ENCODE results near the gene MTA2.

MTA2 gene

GRCh38 chr11:62648185-62648966 is 46.7 kb upstream of the MTA2 start:
- Histone ChIP-seq H3K9ac (ENCODE audit: low read length) (no peak overlapping the region), H4K20me1 (ENCODE audit: insufficient read depth, low read length) (no peaks in the 10 kb centered on the region), H3K36me3 (ENCODE audit: insufficient read depth, low read length) (peaks cover 48% of the 10 kb centered on the region), H3F3A (ENCODE audit: insufficient read depth, low read length) (no peaks in the 10 kb centered on the region), H3K27ac (ENCODE audit: low read depth, low read length, poor library complexity, severe bottlenecking) (peak overlapping the region; percentile 21), H3K79me2 (ENCODE audit: insufficient read depth, low read length) (peaks cover 40% of the 10 kb centered on the region), H3K4me3 (ENCODE audit: low read depth, low read length, poor library complexity, severe bottlenecking) (no peak overlapping the region), H2AFZ (ENCODE audit: low read length) (no peak overlapping the region), H3K4me2 (ENCODE audit: low read length) (no peak overlapping the region), H3K4me1 (ENCODE audit: insufficient read depth, low read length, severe bottlenecking) (peaks cover 34% of the 10 kb centered on the region), H3K9me3 (ENCODE audit: low read length) (no peaks in the 10 kb centered on the region), H3K27me3 (ENCODE audit: insufficient read depth, low read length) (no peaks in the 10 kb centered on the region), H3K9me2 (ENCODE audit: low read depth, low read length) (no peaks in the 10 kb centered on the region)
- no peak for TF ChIP-seq EZH2 (IDR thresholded peaks at IDR 0.05; ENCODE audit: borderline replicate concordance, low read length)
- no peak for TF ChIP-seq CTCF (IDR thresholded peaks at IDR 0.05; ENCODE audit: low read length)

GRCh38 chr11:62647609-62648005 is 45.9 kb upstream of the MTA2 start:
- TF ChIP-seq CTCF (IDR thresholded peaks at IDR 0.05; ENCODE audit: low read length) (no peak), EZH2 (IDR thresholded peaks at IDR 0.05; ENCODE audit: borderline replicate concordance, low read length) (no peak)
- H3K4me1 ChIP-seq (ENCODE audit: insufficient read depth, low read length, severe bottlenecking): peaks cover 34% of the 10 kb centered on the region
- peak overlapping the region; percentile 52; the same call in 1 of the 2 replicates for H3K4me2 ChIP-seq (ENCODE audit: low read length)
- peaks cover 55% of the 10 kb centered on the region for H3K36me3 ChIP-seq (ENCODE audit: insufficient read depth, low read length)
- no peak overlapping the region for H2AFZ ChIP-seq (ENCODE audit: low read length)
- peak overlapping the region; percentile 21 for H3K27ac ChIP-seq (ENCODE audit: low read depth, low read length, poor library complexity, severe bottlenecking)
- no peaks in the 10 kb centered on the region for H3K27me3 ChIP-seq (ENCODE audit: insufficient read depth, low read length)
- H3K9me2 ChIP-seq (ENCODE audit: low read depth, low read length): no peaks in the 10 kb centered on the region
- H3K4me3 ChIP-seq (ENCODE audit: low read depth, low read length, poor library complexity, severe bottlenecking): no peak overlapping the region
- H3K79me2 ChIP-seq (ENCODE audit: insufficient read depth, low read length): peaks cover 41% of the 10 kb centered on the region
- no peaks in the 10 kb centered on the region for H3F3A ChIP-seq (ENCODE audit: insufficient read depth, low read length)
- no peak overlapping the region for H3K9ac ChIP-seq (ENCODE audit: low read length)
- H4K20me1 ChIP-seq (ENCODE audit: insufficient read depth, low read length): no peaks in the 10 kb centered on the region
- no peaks in the 10 kb centered on the region for H3K9me3 ChIP-seq (ENCODE audit: low read length)

GRCh38 chr11:62646825-62647608 is 45.4 kb upstream of the MTA2 start:
- H3K4me2 ChIP-seq (ENCODE audit: low read length): peak overlapping the region; percentile 52
- no peaks in the 10 kb centered on the region for H3K9me3 ChIP-seq (ENCODE audit: low read length)
- H3K36me3 ChIP-seq (ENCODE audit: insufficient read depth, low read length): peaks cover 57% of the 10 kb centered on the region
- peaks cover 36% of the 10 kb centered on the region for H3K79me2 ChIP-seq (ENCODE audit: insufficient read depth, low read length)
- TF ChIP-seq CTCF (IDR thresholded peaks at IDR 0.05; ENCODE audit: low read length) (no peak), EZH2 (IDR thresholded peaks at IDR 0.05; ENCODE audit: borderline replicate concordance, low read length) (no peak)
- peaks cover 30% of the 10 kb centered on the region for H3K4me1 ChIP-seq (ENCODE audit: insufficient read depth, low read length, severe bottlenecking)
- no peak overlapping the region for H2AFZ ChIP-seq (ENCODE audit: low read length)
- no peaks in the 10 kb centered on the region for H3K27me3 ChIP-seq (ENCODE audit: insufficient read depth, low read length)
- peak overlapping the region; percentile 21 for H3K27ac ChIP-seq (ENCODE audit: low read depth, low read length, poor library complexity, severe bottlenecking)
- H3K4me3 ChIP-seq (ENCODE audit: low read depth, low read length, poor library complexity, severe bottlenecking): peak overlapping the region; percentile 91
- H4K20me1 ChIP-seq (ENCODE audit: insufficient read depth, low read length): no peaks in the 10 kb centered on the region
- H3K9ac ChIP-seq (ENCODE audit: low read length): peak overlapping the region; percentile 34; the same call in 1 of the 2 replicates
- no peaks in the 10 kb centered on the region for H3F3A ChIP-seq (ENCODE audit: insufficient read depth, low read length)
- no peaks in the 10 kb centered on the region for H3K9me2 ChIP-seq (ENCODE audit: low read depth, low read length)
